NCI-H1694 treated with DMSO at 0.1 percent for 48 hours (cell line): Measurements from ENCODE around the gene ZAP70.

Source experiments
- DNase-seq: peaks from one replicate; lab custom pipeline; 2025; lab: John Stamatoyannopoulos, UW

The ZAP70 gene

DNA sequence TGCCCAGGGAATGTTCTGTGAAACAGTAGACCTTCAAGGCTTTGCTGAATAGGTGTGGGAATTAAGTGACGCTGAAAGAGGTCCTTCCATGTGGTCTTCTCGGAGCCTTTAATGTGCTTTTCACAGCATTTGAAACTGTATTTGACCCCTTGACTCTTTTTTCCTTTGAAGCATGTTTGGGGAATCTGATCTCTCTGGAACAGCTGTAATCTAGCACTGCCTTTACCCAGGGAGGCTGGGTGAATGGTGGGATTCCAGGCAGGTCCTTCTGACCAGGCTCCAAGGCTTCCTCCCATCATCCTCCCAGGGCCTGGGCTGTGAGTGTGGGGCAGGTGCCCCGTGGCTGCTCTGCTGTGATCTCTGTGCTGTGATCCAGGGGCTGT lies 4.2 kb downstream of the ZAP70 start:
- no peak for DNase-seq

DNA sequence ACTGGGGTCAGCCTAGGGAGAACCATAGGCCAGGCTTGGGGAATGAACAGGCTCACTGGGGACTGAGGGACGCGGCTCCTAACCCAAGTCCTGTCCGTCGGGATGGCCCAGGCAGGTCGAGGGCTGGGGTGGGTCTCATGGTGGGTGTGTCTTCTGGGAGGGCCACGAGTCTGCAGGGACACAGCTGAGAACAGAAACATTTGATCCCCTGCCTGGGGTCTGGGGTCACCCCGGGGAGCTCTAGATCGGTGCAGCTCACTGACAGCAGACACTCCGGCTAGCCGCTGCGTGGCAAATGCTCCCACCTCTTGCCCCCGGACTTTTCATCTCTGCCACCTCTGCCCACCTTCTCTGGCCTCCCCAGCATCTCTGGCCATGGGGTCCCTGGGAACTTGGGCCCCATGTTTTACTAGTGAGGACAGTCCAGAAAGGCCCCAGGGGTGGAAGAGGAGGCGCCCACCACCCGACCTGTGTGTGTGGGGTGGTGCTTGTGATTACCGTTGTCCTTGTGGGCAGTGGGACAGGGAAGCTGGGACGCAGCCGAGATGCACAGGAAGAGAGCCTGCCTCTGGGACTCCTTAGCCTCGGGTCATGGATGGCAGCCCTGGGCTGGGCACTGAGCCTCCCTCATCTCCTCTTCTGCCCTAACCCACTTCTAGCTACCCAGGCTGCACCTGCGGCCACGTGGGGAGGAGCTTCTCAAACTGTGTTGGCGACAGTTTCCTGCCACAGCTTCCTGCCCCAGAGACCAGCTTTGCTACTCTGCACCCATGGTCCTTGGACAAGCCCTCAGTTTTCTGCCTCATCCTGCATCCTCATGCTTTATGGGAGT lies 4.9 kb downstream of the ZAP70 start:
- no peak for DNase-seq

DNA sequence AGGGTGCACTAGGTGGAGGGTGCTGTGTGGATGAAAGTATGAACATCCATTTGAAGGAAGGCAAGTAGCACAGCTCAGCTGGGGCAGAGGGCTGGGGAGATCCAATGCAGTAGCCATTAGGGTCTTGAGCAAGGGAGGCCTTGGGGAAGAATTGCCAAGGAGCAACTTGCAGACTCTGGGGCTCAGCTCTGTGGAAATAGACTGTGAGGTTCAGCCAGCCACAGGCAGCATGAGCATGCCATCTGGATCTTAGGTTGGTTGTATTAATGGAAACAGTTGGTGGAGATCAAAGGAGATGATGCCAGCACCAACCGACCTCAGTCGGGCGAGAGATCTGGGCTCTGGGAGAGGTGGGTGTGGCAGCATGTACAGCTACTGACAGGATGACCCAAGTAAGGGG lies 5.6 kb downstream of the ZAP70 start:
- no peak for DNase-seq

GRCh38 chr2:97719362-97720155 lies 6.2 kb downstream of the ZAP70 start:
- no peak for DNase-seq

GRCh38 chr2:97720746-97721145 lies 7.4 kb downstream of the ZAP70 start:
- no peak for DNase-seq

DNA sequence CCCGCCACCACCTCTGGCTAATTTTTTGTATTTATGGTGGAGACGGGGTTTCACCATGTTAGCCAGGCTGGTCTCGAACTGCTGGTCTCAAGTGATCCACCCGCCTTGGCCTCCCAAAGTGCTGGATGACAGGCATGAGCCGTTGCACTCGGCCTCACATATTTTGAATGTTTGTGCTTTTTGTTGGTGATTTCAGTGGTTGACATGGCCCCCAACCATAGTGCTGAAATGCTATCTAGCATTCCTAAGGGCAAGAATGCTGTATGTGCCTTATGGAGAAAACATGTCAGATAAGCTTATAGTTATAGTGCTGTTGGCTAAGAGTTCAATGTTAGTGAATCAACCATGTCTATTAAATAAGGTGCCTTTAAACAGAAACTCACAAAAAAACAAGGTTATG lies 8.9 kb downstream of the ZAP70 start:
- DNase-seq: no peak

GRCh38 chr2:97723156-97724072 lies 10.0 kb downstream of the ZAP70 start:
- DNase-seq: no peak

- DNase-seq: no peak
Measured at GRCh38 chr2:97724073-97724410, 10.7 kb downstream of the ZAP70 start.

DNA sequence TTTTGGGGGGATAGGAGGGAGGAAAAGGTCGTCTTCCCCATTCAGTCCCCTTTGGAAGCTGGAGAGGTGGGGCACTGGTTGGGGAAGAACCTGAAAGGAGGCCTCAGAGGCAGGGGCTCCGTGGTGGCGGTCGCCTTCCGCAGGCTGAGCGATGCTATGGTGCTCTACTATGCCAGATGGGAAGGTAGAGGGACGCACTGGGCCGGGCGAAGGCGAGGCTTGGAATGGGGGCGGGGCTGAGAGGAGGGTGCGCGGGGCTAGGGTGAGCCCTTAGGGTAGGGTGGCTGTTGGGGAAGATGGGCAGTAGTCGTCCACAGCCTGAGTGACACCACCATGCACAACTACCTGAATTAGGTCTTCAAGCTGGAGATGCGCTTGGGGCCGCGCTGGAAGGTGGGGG lies 11.1 kb downstream of the ZAP70 start:
- no peak for DNase-seq

- no peak for DNase-seq
Measured at GRCh38 chr2:97724946-97725688, 11.7 kb downstream of the ZAP70 start.

- DNase-seq: no peak
Measured at GRCh38 chr2:97726261-97727064, 13.1 kb downstream of the ZAP70 start.

- no peak for DNase-seq
Measured at GRCh38 chr2:97727296-97727695, 13.9 kb downstream of the ZAP70 start.

- DNase-seq: no peak
Measured at GRCh38 chr2:97728091-97728731, 14.8 kb downstream of the ZAP70 start.

GRCh38 chr2:97730245-97730644 lies 16.9 kb downstream of the ZAP70 start:
- DNase-seq: no peak

DNA sequence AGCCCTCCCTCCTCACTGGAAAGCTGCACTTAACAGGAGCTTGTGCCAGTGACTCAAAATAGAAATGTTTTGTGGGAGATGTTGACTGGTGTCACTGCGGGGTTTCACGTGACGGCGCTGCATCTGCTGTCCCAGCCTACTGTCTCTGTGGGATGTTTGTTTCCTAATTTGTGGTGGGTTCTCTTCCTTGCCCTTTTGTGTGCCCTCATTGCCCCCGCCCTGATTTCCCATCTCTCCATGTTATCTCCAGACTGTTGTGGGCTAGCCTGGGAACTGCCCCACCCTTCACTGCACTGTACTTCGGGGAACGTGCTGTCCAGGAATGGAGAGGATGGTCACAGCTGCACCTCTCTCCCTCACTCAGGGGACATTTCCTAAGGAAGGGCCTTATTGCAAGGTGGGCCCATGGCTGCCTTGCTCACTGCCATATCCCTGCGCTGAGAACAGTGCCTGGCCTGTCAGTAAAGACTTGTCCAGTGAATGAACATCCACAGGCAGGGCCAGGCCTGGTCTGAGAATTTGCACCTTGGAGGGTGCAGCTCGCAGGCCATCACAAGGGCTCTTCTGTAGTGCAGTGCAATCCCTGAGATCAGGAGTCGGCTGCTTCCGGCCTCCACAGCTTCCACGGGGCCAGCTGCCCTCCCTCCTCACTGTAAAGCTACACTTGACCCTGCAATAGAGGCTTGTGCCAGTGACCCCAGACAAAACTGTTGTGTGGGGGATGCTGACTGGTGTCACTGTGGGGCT lies 18.1 kb downstream of the ZAP70 start:
- DNase-seq: no peak

GRCh38 chr2:97732436-97733340 lies 19.3 kb downstream of the ZAP70 start:
- no peak for DNase-seq

- DNase-seq: no peak
Measured at GRCh38 chr2:97733341-97734035, 20.1 kb downstream of the ZAP70 start.
